GM19035 (cell line): ENCODE data around the gene PRDM4.
"Not testable (repeated sequence)": the region's sequence is repeated elsewhere in the genome, so short reads cannot be mapped to it uniquely, and the experiment has no call there.

Experiments
- ATAC-seq: cut with Tn5 transposase; IDR thresholded peaks from one replicate; pipeline ENCODE4 v1.9.1; 2021; ENCODE audit not compliant: unreplicated experiment

Gene PRDM4

DNA sequence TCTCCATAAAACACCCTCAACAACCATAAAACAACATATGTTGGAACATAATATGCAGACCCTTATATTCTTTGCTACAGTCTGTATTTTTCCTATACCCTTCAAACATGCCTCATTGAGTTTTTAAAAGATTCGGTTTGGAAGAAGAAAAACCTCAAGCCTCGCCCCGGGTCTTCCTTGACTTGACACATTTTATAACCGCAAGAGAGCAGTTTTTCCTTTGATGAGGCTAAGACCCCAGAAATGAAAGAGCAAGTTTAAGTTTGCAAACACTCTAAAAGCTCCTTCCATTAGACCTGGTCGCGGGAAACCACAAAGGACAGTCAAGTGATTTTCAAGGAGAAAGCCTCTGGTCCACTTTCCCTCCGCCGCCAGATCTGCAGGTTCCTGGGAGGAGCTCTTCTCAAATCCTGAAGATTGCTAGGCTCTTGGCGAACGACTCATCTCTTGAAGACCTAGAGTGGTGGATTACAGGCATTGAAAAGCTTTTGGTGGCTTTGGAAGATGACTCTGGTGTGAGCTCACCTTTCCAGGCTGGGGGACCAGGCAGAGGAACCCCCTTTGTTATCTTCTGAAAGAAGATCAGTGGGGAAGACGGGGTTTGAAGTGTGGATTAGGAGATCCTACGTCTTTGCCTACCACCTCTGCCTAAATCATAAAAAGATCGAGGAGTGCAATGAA lies 13.6 kb upstream of the PRDM4 start, which contains the start of gene ASCL4:
Gene ASCL4, plus strand, starts transcription at position 356 of the 681 bp plus-strand sequence. CDS start 515 bp downstream, outside the sequence.
- no peak for ATAC-seq

DNA sequence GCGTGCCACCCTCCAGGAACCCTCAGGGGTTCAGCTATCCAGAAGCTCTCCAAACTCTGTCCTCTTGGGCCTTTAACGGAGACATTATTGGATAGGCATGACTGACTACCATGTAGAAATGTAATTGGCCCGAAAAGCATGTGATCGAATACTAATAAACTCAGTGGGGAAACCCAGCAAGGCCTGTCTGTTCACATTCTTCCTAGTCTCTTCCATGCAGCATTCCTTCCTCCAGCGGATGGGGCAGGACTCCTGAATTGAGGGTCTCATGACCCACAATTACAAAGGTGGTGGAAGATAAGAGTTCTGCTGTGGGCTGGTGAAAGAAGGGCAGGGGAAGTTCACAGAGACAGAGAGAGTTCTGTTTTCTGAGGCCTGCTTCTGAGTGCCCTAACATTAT lies 6.5 kb upstream of the PRDM4 start:
- no peak for ATAC-seq

DNA sequence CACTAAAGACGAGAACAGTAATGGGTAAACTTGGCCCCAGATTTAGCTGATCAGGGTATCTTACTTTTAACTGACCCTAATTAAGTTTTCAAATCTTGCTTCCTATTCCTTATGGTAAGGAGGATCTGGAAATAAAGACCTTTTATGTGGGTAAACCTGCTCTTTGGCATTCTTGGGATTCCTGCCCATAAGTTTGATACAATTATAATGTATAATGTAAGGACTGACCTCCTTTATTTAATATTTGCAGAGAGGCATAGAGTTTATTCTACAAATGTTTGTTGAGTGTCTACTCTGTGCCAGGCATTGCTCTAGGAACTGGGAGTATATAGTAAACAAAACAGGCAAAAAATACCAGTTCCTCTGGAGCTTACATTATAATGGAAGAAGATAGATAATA lies 4.4 kb upstream of the PRDM4 start:
- ATAC-seq, result no peak

- no peak for ATAC-seq
These were observed 3.7 kb upstream of the PRDM4 start for GRCh38 chr12:107764626-107765025.

GRCh38 chr12:107762874-107763273 lies 1.9 kb upstream of the PRDM4 start:
- ATAC-seq, result no peak

GRCh38 chr12:107761502-107761904 lies 566 bp upstream of the PRDM4 start:
- no peak for ATAC-seq

DNA sequence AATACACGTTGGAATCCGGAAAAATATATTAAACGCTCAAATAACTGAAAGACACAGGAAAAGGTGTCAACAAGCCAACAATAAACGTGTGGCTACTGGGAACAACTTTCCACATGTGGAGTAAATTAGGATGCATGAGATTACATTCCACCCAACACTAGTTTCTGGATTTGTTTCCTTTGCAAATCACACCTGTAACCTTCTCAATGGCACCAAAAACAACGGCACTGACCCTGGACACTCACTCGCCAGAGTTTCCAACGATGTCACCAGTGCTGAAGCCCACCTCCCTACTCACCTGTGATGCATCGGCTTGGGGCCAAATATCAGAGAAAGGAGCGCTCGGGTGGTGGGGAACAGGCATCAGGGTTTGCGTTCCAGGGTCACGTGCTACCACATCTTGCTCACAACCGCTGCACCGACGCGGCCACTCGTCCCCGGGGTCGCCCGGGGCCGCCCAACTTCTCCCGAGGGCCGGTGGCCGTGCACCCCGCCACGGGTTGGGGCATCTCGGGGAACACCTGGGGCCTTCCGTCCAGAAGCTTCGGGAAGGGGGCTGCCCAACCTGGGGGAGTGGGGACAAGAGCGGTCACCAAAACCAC lies 629 bp downstream of the PRDM4 start:
- peak; percentile 28 for ATAC-seq

DNA sequence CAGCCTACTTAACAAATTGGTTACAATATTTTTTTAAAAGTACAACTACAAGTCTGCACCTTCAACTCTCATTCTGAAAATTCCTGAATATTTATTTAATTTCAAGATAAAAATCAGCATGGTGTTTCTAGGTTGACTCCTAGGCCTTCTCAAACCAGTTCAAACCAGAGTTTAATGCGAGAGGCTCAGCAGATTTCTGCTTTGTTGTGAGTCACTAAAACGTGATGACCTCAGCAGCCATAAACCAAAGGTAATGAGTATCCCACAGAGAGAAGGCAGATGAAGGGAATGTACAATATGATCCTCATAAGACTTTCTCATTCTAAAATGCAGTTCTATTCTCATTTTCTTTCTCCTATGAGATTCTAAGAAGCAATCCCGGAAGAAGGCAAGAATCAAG lies 1.5 kb downstream of the PRDM4 start:
- no peak for ATAC-seq

DNA sequence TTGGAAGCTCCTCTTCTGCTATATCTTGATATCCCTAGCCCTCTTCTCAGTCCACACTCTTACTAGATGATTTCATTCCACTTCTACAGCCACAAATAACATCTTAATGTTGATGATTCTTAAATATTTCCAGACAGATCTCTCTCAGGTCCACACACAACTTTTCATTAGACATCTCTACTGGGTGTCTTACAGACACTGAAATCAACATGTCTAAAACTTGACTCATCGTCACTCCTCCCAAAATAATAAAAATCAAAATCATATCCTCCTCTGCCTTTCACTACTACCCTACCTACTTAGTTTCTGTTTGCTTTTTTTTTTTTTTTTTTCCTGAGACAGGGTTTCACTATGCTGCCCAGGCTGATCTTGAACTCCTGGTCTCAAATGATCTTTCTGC lies 11.9 kb downstream of the PRDM4 start:
- ATAC-seq, result no peak

GRCh38 chr12:107748472-107748871 lies 12.5 kb downstream of the PRDM4 start:
- no peak for ATAC-seq

- ATAC-seq, result peak; percentile 92
These were observed 24.0 kb downstream of the PRDM4 start for GRCh38 chr12:107736914-107737313.

DNA sequence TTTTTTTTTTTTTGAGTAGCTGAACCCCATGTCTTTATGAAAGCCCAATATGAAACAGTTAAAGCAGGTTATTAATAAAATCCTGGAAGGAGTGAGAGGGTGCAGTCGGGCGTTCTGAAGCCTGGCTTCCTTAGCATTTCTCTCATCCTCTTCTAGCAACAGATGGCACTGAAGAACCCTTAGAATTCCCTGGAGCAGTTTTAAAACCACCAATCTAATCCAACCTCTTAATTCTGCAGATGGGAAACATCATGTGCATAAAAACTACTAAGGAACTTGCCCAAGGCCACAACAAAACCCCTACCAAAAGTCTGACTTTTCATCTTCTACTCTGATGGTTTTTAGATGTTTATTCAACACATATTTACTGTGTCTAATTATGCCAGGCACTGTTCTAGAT lies 25.2 kb downstream of the PRDM4 start:
- no peak for ATAC-seq

DNA sequence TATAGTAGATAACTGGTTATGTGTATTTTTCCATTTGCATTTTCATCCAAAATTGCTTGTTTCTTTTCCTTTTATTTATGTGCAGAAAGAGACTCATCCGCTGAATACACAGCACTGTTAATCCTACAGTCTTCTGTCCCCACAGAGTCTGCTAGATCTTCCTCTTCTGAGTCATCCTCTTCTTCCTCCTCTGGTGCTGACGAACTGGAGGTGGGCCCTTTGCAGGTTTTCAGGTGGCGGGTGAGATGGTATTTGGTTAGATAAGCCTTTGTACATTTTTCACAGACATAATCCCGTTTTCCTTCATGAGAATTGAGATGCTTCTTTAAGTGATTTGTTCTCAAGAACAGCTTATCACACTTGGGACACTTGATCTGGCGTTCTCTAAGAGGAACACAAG lies 26.8 kb downstream of the PRDM4 start:
- ATAC-seq, result no peak

DNA sequence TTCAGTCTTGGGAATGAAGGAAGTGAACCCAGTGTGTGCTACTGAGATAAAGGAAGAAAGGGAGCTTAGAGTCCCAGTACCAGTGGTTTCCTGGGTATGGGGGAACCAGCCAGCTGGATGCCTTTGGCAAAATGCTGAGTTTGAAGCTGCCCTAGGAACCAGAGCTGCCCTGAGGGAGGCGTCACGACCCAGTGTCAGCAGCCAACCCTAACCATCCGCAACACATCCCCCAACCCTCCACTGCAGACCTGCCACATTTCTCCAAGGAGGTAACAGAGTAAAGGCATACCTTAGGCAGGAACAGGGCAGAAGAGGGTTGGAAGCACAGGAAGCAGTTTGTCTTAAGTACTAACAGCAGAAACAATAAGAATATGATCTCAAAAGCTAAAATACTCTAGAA lies 28.6 kb downstream of the PRDM4 start:
- no peak for ATAC-seq

DNA sequence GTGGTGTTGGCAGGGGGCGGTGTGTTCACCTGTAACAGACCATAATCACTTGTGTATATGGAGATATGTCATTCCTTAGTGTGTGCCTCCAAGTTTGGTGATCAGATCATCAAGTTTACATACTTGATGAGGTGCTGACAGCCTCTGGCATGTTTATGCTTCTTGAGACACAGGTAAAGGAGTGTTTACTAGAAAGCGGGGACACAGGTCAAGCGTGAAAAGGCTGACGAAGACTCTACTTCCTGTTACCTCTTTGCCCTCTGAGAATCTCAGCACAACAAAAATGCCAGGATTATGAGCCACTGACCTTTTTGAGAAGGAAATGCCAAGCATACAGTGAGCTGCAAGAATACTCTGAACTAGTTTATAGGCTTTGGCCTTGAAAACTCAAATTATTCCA lies 29.6 kb downstream of the PRDM4 start:
- no peak for ATAC-seq

- ATAC-seq, result no peak
These were observed 30.2 kb downstream of the PRDM4 start for GRCh38 chr12:107730618-107731341.

DNA sequence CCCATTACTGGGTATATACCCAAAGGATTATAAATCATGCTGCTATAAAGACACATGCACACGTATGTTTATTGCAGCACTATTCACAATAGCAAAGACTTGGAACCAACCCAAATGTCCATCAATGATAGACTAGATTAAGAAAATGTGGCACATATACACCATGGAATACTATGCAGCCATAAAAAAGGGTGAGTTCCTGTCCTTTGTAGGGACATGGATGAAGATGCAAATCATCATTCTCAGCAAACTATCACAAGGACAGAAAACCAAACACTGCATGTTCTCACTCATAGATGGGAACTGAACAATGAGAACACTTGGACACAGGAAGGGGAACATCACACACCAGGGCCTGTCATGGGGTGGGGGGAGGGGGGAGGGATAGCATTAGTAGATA lies 33.2 kb downstream of the PRDM4 start:
- ATAC-seq, result not testable (repeated sequence)

DNA sequence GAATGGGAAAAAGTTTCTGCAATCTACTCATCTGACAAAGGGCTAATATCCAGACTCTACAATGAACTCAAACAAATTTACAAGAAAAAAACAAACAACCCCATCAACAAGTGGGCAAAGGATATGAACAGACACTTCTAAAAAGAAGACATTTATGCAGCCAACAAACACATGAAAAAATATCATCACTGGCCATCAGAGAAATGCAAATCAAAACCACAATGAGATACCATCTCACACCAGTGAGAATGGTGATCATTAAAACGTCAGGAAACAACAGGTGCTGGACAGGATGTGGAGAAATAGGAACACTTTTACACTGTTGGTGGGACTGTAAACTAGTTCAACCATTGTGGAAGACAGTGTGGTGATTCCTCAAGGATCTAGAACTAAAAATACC lies 33.6 kb downstream of the PRDM4 start:
- not testable (repeated sequence) for ATAC-seq

DNA sequence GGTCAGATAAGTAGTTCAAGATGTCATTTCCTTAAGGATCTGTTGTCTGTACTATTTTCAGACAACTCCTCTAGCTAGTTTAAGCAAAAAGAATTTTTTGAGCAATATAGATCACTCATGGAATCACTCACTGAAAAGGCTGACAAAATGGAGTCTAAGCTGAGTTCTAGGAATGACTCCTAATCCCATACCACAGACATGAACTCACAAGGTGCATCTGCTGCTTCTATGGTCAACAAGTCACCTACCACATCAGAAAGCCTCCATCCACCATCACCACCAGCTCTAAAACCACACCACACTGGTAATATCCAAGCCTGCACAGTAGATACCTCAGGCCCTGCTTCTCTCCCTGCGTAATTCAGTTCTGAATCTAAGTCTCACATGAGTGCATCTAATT lies 42.3 kb downstream of the PRDM4 start:
- ATAC-seq, result no peak

GRCh38 chr12:107715780-107716179 lies 45.2 kb downstream of the PRDM4 start:
- no peak for ATAC-seq

DNA sequence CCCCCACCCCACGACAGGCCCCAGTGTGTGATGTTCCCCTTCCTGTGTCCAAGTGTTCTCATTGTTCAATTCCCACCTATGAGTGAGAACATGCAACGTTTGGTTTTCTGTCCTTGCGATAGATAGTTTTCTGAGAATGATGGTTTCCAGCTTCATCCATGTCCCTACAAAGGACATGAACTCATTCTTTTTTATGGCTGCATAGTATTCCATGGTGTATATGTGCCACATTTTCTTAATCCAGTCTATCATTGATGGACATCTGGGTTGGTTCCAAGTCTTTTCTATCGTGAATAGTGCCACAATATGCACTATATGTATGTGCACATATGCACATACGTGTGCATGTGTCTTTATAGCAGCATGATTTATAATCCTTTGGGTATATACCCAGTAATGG lies 55.4 kb downstream of the PRDM4 start:
- ATAC-seq, result not testable (repeated sequence)

DNA sequence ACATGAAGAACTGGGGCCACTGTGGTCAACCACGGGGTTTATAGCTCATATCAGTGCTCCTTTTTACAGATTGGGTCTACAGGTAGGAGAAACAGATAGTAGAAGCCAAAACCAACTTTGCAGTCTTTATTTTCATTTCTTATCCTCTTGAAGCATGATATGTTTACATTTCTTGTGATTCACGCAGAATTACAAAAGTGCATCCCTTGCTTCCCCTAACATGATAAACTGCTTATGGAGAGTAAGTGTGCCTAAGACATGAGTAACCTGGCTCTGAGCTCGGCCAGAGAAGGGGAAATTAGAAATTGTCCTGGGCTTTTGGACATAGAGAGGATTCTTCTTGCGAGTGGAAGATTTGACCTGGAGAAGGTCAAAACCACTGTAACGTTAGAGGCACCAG lies 56.9 kb downstream of the PRDM4 start:
- ATAC-seq, result no peak
